Smooth muscle cell (in vitro differentiated cells): Measurements from ENCODE around the gene SLC7A9. TPM values are rescaled to one million over a fixed set of nuclear protein-coding genes. Genes with fewer than 3 reads are reported as not detected.

Experiments
- DNase-seq: peaks from one replicate; lab custom pipeline; 2025; ENCODE audit not compliant: unreplicated experiment; lab: John Stamatoyannopoulos, UW
- H2AFZ ChIP-seq: fragments of 200-600 bp; sonication (generic); 2 replicates; pipeline ENCODE4 v1.6.0; 2016; ENCODE audit warnings: antibody characterized with exemption, low read depth, mild to moderate bottlenecking
- H3F3A ChIP-seq: fragments of 200-600 bp; sonication (generic); 2 replicates; pipeline ENCODE4 v1.6.0; 2017; ENCODE audit warnings: antibody characterized with exemption, low read depth
- H3K27ac ChIP-seq: fragments of 200-600 bp; sonication (generic); 2 replicates; pipeline ENCODE4 v1.5.1; 2016; ENCODE audit warnings: low read depth, mild to moderate bottlenecking
- H3K27me3 ChIP-seq: fragments of 200-600 bp; sonication (generic); 2 replicates; pipeline ENCODE4 v1.6.1; 2016; ENCODE audit warnings: low read depth, mild to moderate bottlenecking
- H3K36me3 ChIP-seq: fragments of 200-600 bp; sonication (generic); 2 replicates; pipeline ENCODE4 v1.5.1; 2016; ENCODE audit warnings: low read depth
- H3K4me1 ChIP-seq: fragments of 200-600 bp; sonication (generic); 2 replicates; pipeline ENCODE4 v1.5.1; 2016; ENCODE audit warnings: low read depth
- H3K4me2 ChIP-seq: fragments of 200-600 bp; sonication (generic); 2 replicates; pipeline ENCODE4 v1.6.0; 2016; ENCODE audit warnings: mild to moderate bottlenecking
- H3K4me3 ChIP-seq: fragments of 200-600 bp; sonication (generic); 2 replicates; pipeline ENCODE4 v1.5.1; 2016; ENCODE audit warnings: mild to moderate bottlenecking
- H3K79me2 ChIP-seq: fragments of 200-600 bp; sonication (generic); 2 replicates; pipeline ENCODE4 v1.6.0; 2016; ENCODE audit warnings: low read depth, mild to moderate bottlenecking
- H3K9ac ChIP-seq: fragments of 200-600 bp; sonication (generic); 2 replicates; pipeline ENCODE4 v1.6.0; 2016; ENCODE audit warnings: low read depth
- H3K9me3 ChIP-seq: fragments of 200-600 bp; sonication (generic); replicated peaks from 2 replicates; pipeline ENCODE4 v1.5.1; 2016; ENCODE audit warnings: low read depth
- H4K20me1 ChIP-seq: fragments of 200-600 bp; sonication (generic); 2 replicates; pipeline ENCODE4 v1.6.0; 2016; ENCODE audit warnings: low read depth
- WGBS: methylation state at CpG from one replicate; pipeline ENCODE4 v1.1.7; 2016; ENCODE audit warnings: low lambda C conversion rate; 5-methylcytosine and 5-hydroxymethylcytosine counted together
- polyA plus RNA-seq: library from polyadenylated mRNA; unstranded; fragments of >200 nt; fragmentation: Nextera tagmentation; extraction: Ambion mirVana; gene quantifications from 2 replicates; pipeline ENCODE4 v1.2.1, GENCODE V29; 2016
- total RNA-seq: library from RNA; depleted of rRNA; stranded (reverse); fragments of >200 nt; gene quantifications from 2 replicates; pipeline ENCODE4 v1.2.3, GENCODE V29; 2014
- TF ChIP-seq, protein P1 (sequence below): fragments of 200-600 bp; sonication (generic); IDR thresholded peaks from 2 replicates; pipeline ENCODE4 v1.5.1; 2017; ENCODE audit warnings: borderline replicate concordance, mild to moderate bottlenecking, antibody characterized with exemption; ENCODE audit not compliant: insufficient read depth, poor library complexity, severe bottlenecking

The SLC7A9 gene
- total and polyA plus RNA-seq, 2 experiments from 2014 or later: 0.21 TPM; not detected in 1

DNA sequence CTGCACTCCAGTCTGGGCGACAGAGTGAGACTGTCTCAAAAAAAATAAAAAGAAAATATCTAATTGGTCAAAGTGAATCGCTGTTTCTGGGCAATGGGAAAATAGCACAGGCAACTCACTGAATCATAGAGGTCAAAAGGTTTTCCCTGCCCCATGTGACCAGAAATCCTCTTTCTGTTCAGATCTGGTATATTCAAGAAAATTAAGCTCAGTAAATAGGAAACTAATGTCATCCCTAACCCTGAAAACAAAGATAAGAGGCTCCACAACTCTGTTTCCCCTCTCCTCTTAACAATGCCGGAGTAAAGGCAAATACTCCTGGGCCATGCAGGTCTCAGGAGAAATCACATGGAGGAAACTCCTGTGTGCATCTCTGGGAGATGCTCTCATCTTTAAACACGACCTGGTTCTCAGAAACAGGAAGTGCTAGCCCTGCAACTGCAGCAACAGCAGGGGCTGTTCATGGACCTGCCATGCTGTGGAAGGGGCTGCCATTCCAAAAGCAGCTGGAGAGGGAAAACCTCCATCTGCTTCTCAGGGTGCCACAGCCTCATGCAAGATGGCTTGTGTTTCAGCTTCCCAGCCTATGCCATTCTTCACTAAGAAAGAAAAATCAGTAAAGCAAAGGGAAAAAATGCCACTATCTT, 47.5 kb upstream of the SLC7A9 start:
- TF ChIP-seq, protein P1, sequence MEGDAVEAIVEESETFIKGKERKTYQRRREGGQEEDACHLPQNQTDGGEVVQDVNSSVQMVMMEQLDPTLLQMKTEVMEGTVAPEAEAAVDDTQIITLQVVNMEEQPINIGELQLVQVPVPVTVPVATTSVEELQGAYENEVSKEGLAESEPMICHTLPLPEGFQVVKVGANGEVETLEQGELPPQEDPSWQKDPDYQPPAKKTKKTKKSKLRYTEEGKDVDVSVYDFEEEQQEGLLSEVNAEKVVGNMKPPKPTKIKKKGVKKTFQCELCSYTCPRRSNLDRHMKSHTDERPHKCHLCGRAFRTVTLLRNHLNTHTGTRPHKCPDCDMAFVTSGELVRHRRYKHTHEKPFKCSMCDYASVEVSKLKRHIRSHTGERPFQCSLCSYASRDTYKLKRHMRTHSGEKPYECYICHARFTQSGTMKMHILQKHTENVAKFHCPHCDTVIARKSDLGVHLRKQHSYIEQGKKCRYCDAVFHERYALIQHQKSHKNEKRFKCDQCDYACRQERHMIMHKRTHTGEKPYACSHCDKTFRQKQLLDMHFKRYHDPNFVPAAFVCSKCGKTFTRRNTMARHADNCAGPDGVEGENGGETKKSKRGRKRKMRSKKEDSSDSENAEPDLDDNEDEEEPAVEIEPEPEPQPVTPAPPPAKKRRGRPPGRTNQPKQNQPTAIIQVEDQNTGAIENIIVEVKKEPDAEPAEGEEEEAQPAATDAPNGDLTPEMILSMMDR: no peak
- Histone ChIP-seq H4K20me1 (no peaks in the 10 kb centered on the region), H3K4me3 (no peak overlapping the region), H3K9me3 (no peaks in the 10 kb centered on the region), H3K4me1 (no peaks in the 10 kb centered on the region), H3K27me3 (no peaks in the 10 kb centered on the region), H3K79me2 (no peaks in the 10 kb centered on the region), H3K4me2 (no peak overlapping the region), H3K9ac (no peak overlapping the region), H3K27ac (no peak overlapping the region), H3K36me3 (no peaks in the 10 kb centered on the region), H3F3A (no peaks in the 10 kb centered on the region), H2AFZ (no peak overlapping the region)
- DNase-seq: no peak
- 73% methylated on average over 4 of the region's 4 CpGs for WGBS

DNA sequence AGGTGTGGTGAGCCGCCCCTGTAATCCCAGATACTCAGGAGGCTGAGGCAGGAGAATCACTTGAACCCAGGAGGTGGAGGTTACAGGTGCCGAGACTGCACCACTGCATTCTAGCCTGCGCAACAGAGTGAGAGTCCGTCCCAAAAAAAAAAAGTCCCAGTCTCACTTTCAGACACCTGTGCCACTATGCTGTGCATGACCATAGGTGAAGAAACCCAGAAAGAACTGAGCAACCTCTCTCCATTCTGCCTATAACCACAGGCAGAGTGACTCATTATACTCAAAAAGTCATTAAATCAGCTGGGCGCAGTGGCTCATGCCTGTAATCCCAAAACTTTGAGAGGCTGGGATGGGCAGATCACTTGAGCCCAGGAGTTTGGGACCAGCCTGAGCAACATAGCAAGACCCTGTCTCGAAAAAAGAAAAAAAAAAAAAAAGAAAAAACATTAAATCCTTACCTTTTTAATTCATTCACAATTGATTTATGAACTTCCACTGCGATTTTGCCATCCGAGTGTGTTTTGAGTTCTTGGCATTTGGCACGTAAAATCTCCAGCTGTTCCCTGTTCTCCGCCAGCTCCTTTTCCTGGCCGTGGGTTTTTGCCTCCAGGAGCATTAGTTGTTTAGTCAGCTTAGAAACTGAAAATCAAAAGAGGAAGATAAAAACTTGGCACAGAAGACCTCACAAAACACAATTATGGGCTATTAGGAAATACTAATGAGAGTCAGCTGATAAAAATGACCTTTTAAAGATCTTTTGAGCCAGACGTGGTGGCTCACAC, 45.5 kb upstream of the SLC7A9 start:
- H3K79me2 ChIP-seq: no peaks in the 10 kb centered on the region
- no peak overlapping the region for H3K27ac ChIP-seq
- H3K4me3 ChIP-seq: no peak overlapping the region
- TF ChIP-seq, protein P1: no peak
- H3K36me3 ChIP-seq: no peaks in the 10 kb centered on the region
- no peak overlapping the region for H3K9ac ChIP-seq
- WGBS: 87% methylated on average over 12 of the region's 12 CpGs
- H3K9me3 ChIP-seq: no peaks in the 10 kb centered on the region
- H2AFZ ChIP-seq: no peak overlapping the region
- no peaks in the 10 kb centered on the region for H3F3A ChIP-seq
- H4K20me1 ChIP-seq: no peaks in the 10 kb centered on the region
- no peaks in the 10 kb centered on the region for H3K4me1 ChIP-seq
- H3K4me2 ChIP-seq: no peak overlapping the region
- DNase-seq: no peak
- no peaks in the 10 kb centered on the region for H3K27me3 ChIP-seq

GRCh38 chr19:32911467-32911866, 41.9 kb upstream of the SLC7A9 start:
- H3K79me2 ChIP-seq: no peaks in the 10 kb centered on the region
- 90% methylated on average over 4 of the region's 4 CpGs for WGBS
- TF ChIP-seq, protein P1: no peak

More at GRCh38 chr19:32911467-32911866, 41.9 kb upstream of the SLC7A9 start:
- H3K4me3 ChIP-seq: no peak overlapping the region
- no peaks in the 10 kb centered on the region for H3F3A ChIP-seq
- H3K27ac ChIP-seq: no peak overlapping the region
- DNase-seq: no peak
- H2AFZ ChIP-seq: no peak overlapping the region
- H3K27me3 ChIP-seq: no peaks in the 10 kb centered on the region
- no peaks in the 10 kb centered on the region for H3K4me1 ChIP-seq
- no peak overlapping the region for H3K4me2 ChIP-seq
- H4K20me1 ChIP-seq: no peaks in the 10 kb centered on the region
- peaks cover 4% of the 10 kb centered on the region for H3K36me3 ChIP-seq
- H3K9ac ChIP-seq: no peak overlapping the region
- H3K9me3 ChIP-seq: no peaks in the 10 kb centered on the region
